Mesenchymal stem cell (in vitro differentiated cells and primary cell): ENCODE measurements around the gene CFAP65.

Experiments used
- DNase-seq: peaks from one replicate; pipeline ENCODE4 v3.0.0-alpha.2; 2013
- H2AFZ ChIP-seq: one replicate; pipeline ENCODE4 v1.6.1; 2013; ENCODE audit warnings: low read depth, mild to moderate bottlenecking, control low read depth, inconsistent platforms, low read length, moderate library complexity
- H2AK5ac ChIP-seq: 2 replicates; pipeline ENCODE4 v1.6.1; 2013; ENCODE audit warnings: low read length, moderate library complexity, mild to moderate bottlenecking, inconsistent platforms; ENCODE audit not compliant: severe bottlenecking
- H2BK120ac ChIP-seq: one replicate; pipeline ENCODE4 v1.6.1; 2013; ENCODE audit warnings: low read depth, mild to moderate bottlenecking, inconsistent platforms, low read length, moderate library complexity
- H2BK12ac ChIP-seq, 2 experiments: one replicate each; pipeline ENCODE4 v1.6.1; 2013; ENCODE audit warnings: inconsistent platforms in 2 of 2, low read length in 2 of 2, mild to moderate bottlenecking in 2 of 2, moderate library complexity in 2 of 2, control low read depth in 1 of 2
- H2BK15ac ChIP-seq: one replicate; pipeline ENCODE4 v1.6.1; 2013; ENCODE audit warnings: mild to moderate bottlenecking, low read depth, inconsistent platforms; ENCODE audit not compliant: poor library complexity, severe bottlenecking
- H2BK5ac ChIP-seq: 2 replicates; pipeline ENCODE4 v1.6.1; 2013; ENCODE audit warnings: low read depth, mild to moderate bottlenecking, low read length, control low read depth, inconsistent platforms; ENCODE audit not compliant: poor library complexity, severe bottlenecking
- H3K14ac ChIP-seq, 2 experiments: one replicate each; pipeline ENCODE4 v1.6.1; 2013; ENCODE audit warnings: inconsistent platforms in 2 of 2, low read length in 2 of 2, control low read depth in 1 of 2, mild to moderate bottlenecking in 1 of 2, moderate library complexity in 1 of 2
- H3K18ac ChIP-seq, 2 experiments: one replicate each; pipeline ENCODE4 v1.6.1; 2013; ENCODE audit warnings: inconsistent platforms in 2 of 2, low read length in 2 of 2, control low read depth in 1 of 2, low read depth in 1 of 2, mild to moderate bottlenecking in 1 of 2
- H3K23ac ChIP-seq, 2 experiments: one replicate each; pipeline ENCODE4 v1.6.1; 2013; ENCODE audit warnings: inconsistent platforms in 2 of 2, low read length in 2 of 2, mild to moderate bottlenecking in 2 of 2, moderate library complexity in 2 of 2, control low read depth in 1 of 2
- H3K27ac ChIP-seq: 2 replicates; pipeline ENCODE4 v1.5.1; 2013; ENCODE audit warnings: mild to moderate bottlenecking, moderate library complexity, low read length, control low read depth, inconsistent platforms; ENCODE audit not compliant: poor library complexity, severe bottlenecking
- H3K27me3 ChIP-seq, 2 experiments: 2 replicates each; pipeline versions ENCODE4 v1.6.1 to v1.7.0; 2013; ENCODE audit warnings: low read length in 2 of 2, mild to moderate bottlenecking in 2 of 2, moderate library complexity in 2 of 2, control low read depth in 1 of 2, inconsistent platforms in 1 of 2; ENCODE audit not compliant: control insufficient read depth in 1 of 2, insufficient read depth in 1 of 2
- H3K36me3 ChIP-seq, 2 experiments: 2 replicates each; pipeline versions ENCODE4 v1.6.1 to v1.7.0; 2013; ENCODE audit warnings: low read length in 2 of 2, control low read depth in 1 of 2, inconsistent platforms in 1 of 2, low read depth in 1 of 2, mild to moderate bottlenecking in 1 of 2; ENCODE audit not compliant: insufficient read depth in 2 of 2, control insufficient read depth in 1 of 2
- H3K4ac ChIP-seq, 2 experiments: one replicate each; pipeline ENCODE4 v1.6.1; 2013; ENCODE audit warnings: inconsistent platforms in 2 of 2, low read length in 2 of 2, mild to moderate bottlenecking in 2 of 2, moderate library complexity in 2 of 2, control low read depth in 1 of 2, low read depth in 1 of 2
- H3K4me1 ChIP-seq: 2 replicates; pipeline ENCODE4 v1.6.1; 2013; ENCODE audit warnings: low read depth, low read length, control low read depth; ENCODE audit not compliant: control insufficient read depth, insufficient read depth
- H3K4me2 ChIP-seq: 2 replicates; pipeline ENCODE4 v1.6.1; 2013; ENCODE audit warnings: low read length, mild to moderate bottlenecking, inconsistent platforms; ENCODE audit not compliant: poor library complexity, severe bottlenecking
- H3K4me3 ChIP-seq, 2 experiments: 2 replicates each; pipeline versions ENCODE4 v1.5.1 to v1.7.0; 2013; ENCODE audit warnings: low read length in 2 of 2, mild to moderate bottlenecking in 2 of 2, control low read depth in 1 of 2, low read depth in 1 of 2; ENCODE audit not compliant: insufficient read depth in 1 of 2
- H3K79me1 ChIP-seq: replicated peaks from 2 replicates; pipeline ENCODE4 v1.6.1; 2013; ENCODE audit warnings: mild to moderate bottlenecking, control low read depth, low read length, inconsistent platforms; ENCODE audit not compliant: poor library complexity, severe bottlenecking
- H3K9ac ChIP-seq: 2 replicates; pipeline ENCODE4 v1.7.0; 2013; ENCODE audit warnings: mild to moderate bottlenecking, low read length, moderate library complexity
- H3K9me3 ChIP-seq: 2 replicates; pipeline ENCODE4 v1.7.0; 2013; ENCODE audit warnings: mild to moderate bottlenecking, low read length; ENCODE audit not compliant: control insufficient read depth
- H4K8ac ChIP-seq: one replicate; pipeline ENCODE4 v1.6.1; 2013; ENCODE audit warnings: inconsistent platforms, mild to moderate bottlenecking, low read length, moderate library complexity
- H4K91ac ChIP-seq: one replicate; pipeline ENCODE4 v1.6.1; 2013; ENCODE audit warnings: mild to moderate bottlenecking, low read length, inconsistent platforms
- WGBS: methylation state at CpG from one replicate; pipeline ENCODE4 v1.1.7; 2013; ENCODE audit warnings: mixed read lengths; 5-methylcytosine and 5-hydroxymethylcytosine counted together

The CFAP65 gene

DNA sequence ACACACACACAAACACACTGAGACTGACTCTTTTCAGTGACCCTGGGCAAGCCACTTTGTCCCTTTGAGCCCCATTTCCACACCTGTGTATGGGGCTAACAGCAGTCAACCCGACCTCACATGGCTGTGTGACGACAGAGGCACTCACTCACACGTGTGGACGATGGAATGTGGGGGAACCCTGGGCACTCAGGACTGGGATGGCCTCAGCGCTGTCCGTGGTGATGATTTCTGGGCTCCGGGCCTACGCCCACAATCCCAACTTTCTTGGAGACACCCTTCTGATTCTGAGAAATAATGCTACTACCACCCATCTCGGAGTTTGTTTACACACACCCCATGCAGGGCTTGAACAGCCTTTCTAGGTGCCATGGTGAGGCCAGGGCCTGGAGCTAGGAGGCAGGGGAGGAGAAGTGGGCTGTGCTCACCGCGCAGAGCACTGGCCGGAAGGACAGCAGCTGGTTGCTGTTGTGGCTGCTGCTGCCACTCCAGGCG is 49.6 kb downstream of the CFAP65 start:
- Histone ChIP-seq H3K36me3 (no peaks in the 10 kb centered on the region), H3K18ac (no peak overlapping the region), H3K23ac (no peak overlapping the region), H2BK12ac (no peak overlapping the region), H3K4ac (no peak overlapping the region), H3K79me1 (no peaks in the 10 kb centered on the region), H3K9me3 (no peaks in the 10 kb centered on the region), H2AK5ac (no peak overlapping the region), H3K14ac (no peak overlapping the region), H3K4me3 (no peak overlapping the region), H2BK5ac (no peak overlapping the region), H2BK120ac (no peak overlapping the region), H3K4me2 (no peak overlapping the region), H4K8ac (no peak overlapping the region), H3K9ac (no peak overlapping the region), H2BK15ac (no peak overlapping the region), H4K91ac (no peak overlapping the region), H3K27me3 (peaks cover 96 to 100% of the 10 kb centered on the region in 2 experiments), H2AFZ (no peak overlapping the region), H3K27ac (no peak overlapping the region), H3K4me1 (peaks cover 21% of the 10 kb centered on the region)
- peak; percentile 36 for DNase-seq
- 12% methylated on average over 12 of the region's 13 CpGs for WGBS

DNA sequence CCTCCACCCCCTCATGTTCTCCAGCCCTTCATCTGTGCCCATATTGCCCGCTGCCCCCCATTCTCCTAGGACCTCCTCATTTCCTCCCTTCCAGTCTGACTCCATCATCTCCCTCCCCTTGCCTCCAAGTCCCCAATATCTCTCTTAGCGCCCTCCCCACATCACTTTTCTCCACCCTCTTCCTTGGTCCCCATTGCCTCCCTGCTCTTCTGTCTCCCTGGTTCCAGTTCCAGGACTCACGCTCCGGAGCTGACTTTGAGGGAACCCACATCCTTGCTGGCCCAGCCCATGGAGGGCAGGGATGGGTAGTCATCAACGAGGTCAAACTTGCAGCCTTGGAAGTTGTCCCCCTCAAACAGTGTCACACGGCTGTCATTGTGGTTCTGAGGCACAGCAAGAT is 50.7 kb downstream of the CFAP65 start:
- Histone ChIP-seq H2BK12ac (no peak overlapping the region), H3K27ac (no peak overlapping the region), H3K4me1 (peaks cover 16% of the 10 kb centered on the region), H3K23ac (no peak overlapping the region), H2BK15ac (no peak overlapping the region), H3K79me1 (no peaks in the 10 kb centered on the region), H3K4me2 (no peak overlapping the region), H3K27me3 (peaks cover 98 to 100% of the 10 kb centered on the region in 2 experiments), H2AK5ac (no peak overlapping the region), H4K8ac (no peak overlapping the region), H3K9ac (no peak overlapping the region), H3K14ac (no peak overlapping the region), H2BK120ac (no peak overlapping the region), H3K4me3 (no peak overlapping the region), H3K4ac (no peak overlapping the region), H2AFZ (no peak overlapping the region), H3K36me3 (no peaks in the 10 kb centered on the region), H3K18ac (no peak overlapping the region), H3K9me3 (no peaks in the 10 kb centered on the region), H4K91ac (no peak overlapping the region), H2BK5ac (no peak overlapping the region)
- 51% methylated on average over 6 of the region's 6 CpGs for WGBS
- DNase-seq, result no peak

DNA sequence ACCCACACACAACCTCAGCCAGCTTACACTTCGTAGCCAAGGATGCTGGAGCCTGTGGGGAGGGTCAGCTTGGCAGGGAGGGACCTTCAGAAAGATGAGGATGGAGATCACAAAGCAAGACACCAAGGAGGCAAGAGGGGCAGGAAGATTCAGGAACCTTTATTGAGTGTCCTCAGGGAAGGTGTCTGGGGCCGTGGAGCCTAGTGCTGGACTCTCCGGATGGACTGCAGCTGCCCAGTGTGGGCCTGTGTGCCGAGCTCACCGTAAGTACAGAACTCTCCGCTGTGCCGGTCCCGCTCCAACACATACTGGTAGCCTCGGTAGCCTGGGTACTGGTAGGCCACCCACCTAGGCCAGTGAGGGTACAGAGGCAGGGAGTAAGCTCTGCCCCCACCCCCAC is 51.3 kb downstream of the CFAP65 start:
- peaks cover 96 to 98% of the 10 kb centered on the region in 2 experiments for H3K27me3 ChIP-seq
- no peak overlapping the region for H3K4ac ChIP-seq
- H2BK12ac ChIP-seq, result no peak overlapping the region
- H3K14ac ChIP-seq, result no peak overlapping the region
- no peak overlapping the region for H4K91ac ChIP-seq
- no peak overlapping the region for H3K4me3 ChIP-seq
- H2AK5ac ChIP-seq, result no peak overlapping the region
- no peak overlapping the region for H2BK15ac ChIP-seq
- no peaks in the 10 kb centered on the region for H3K79me1 ChIP-seq
- no peaks in the 10 kb centered on the region for H3K9me3 ChIP-seq
- H3K4me2 ChIP-seq, result no peak overlapping the region
- no peak for DNase-seq
- no peak overlapping the region for H2BK120ac ChIP-seq
- no peak overlapping the region for H3K18ac ChIP-seq
- H2BK5ac ChIP-seq, result no peak overlapping the region
- H3K36me3 ChIP-seq, result no peaks in the 10 kb centered on the region
- H4K8ac ChIP-seq, result no peak overlapping the region
- WGBS, result 40% methylated on average over 9 of the region's 9 CpGs
- H3K27ac ChIP-seq, result no peak overlapping the region
- no peak overlapping the region for H2AFZ ChIP-seq
- no peak overlapping the region for H3K23ac ChIP-seq
- H3K4me1 ChIP-seq, result peaks cover 18% of the 10 kb centered on the region
- no peak overlapping the region for H3K9ac ChIP-seq

DNA sequence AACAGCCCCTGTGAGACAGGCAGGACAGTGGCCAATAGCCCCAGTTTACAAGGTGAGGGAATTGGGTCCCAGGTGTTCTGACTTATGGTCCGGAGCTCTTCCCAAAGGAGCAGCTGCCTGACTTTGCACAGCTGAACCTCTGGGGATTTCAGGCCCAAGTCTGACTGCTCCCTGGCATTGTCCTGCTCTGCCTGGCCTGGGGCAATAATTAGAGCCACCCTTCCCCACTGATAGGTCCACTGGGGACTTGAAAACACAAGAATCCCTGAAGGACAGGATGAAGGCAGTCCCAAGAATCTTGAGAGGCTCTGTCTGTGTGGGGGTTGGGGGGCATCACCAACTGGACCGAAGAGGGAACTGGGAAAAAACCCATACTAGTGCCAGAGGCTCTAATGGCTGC is 52.7 kb downstream of the CFAP65 start:
- H2BK5ac ChIP-seq, result no peak overlapping the region
- WGBS, result 55% methylated on average over 2 of the region's 2 CpGs
- H3K9ac ChIP-seq, result no peak overlapping the region
- no peak overlapping the region for H2AFZ ChIP-seq
- H3K4me1 ChIP-seq, result peaks cover 15% of the 10 kb centered on the region
- H4K8ac ChIP-seq, result no peak overlapping the region
- H3K4ac ChIP-seq, result no peak overlapping the region
- no peak overlapping the region for H4K91ac ChIP-seq
- no peak overlapping the region for H2AK5ac ChIP-seq
- no peak overlapping the region for H3K23ac ChIP-seq
- no peak for DNase-seq
- no peak overlapping the region for H2BK15ac ChIP-seq
- no peaks in the 10 kb centered on the region for H3K79me1 ChIP-seq
- H3K27me3 ChIP-seq, result peaks cover 95 to 97% of the 10 kb centered on the region in 2 experiments
- H2BK120ac ChIP-seq, result no peak overlapping the region
- H3K27ac ChIP-seq, result no peak overlapping the region
- H3K9me3 ChIP-seq, result no peaks in the 10 kb centered on the region
- no peak overlapping the region for H3K4me3 ChIP-seq
- no peak overlapping the region for H2BK12ac ChIP-seq
- no peak overlapping the region for H3K4me2 ChIP-seq
- H3K14ac ChIP-seq, result no peak overlapping the region
- H3K36me3 ChIP-seq, result no peaks in the 10 kb centered on the region
- no peak overlapping the region for H3K18ac ChIP-seq
